Activated CD8-positive, alpha-beta memory T cell treated with anti-CD3 and anti-CD28 coated beads, Interleukin-2, amount 50 U/mL, for 24 hours (primary cell): Measurements from ENCODE around the gene COMMD6.

Source experiments
- DNase-seq: peaks from one replicate; pipeline ENCODE4 v3.0.0-alpha.2; 2020; ENCODE audit errors: extremely low read depth

Gene COMMD6

GRCh38 chr13:75530549-75530961 is 7.1 kb downstream of the COMMD6 start:
- no peak for DNase-seq

GRCh38 chr13:75521956-75522355 is 15.7 kb downstream of the COMMD6 start:
- DNase-seq = no peak

GRCh38 chr13:75518439-75519088 is 19.1 kb downstream of the COMMD6 start:
- no peak for DNase-seq

GRCh38 chr13:75514080-75514995 is 23.3 kb downstream of the COMMD6 start:
- no peak for DNase-seq

- DNase-seq = no peak
Measured at GRCh38 chr13:75513271-75513670, 24.4 kb downstream of the COMMD6 start.

GRCh38 chr13:75512253-75512652 is 25.4 kb downstream of the COMMD6 start:
- DNase-seq = no peak

- DNase-seq = no peak
Measured at GRCh38 chr13:75511051-75511625, 26.5 kb downstream of the COMMD6 start.

GRCh38 chr13:75508002-75508548 is 29.6 kb downstream of the COMMD6 start:
- DNase-seq = no peak

- DNase-seq = no peak
Measured at GRCh38 chr13:75507027-75508001, 30.3 kb downstream of the COMMD6 start.

GRCh38 chr13:75506018-75506417 is 31.6 kb downstream of the COMMD6 start:
- no peak for DNase-seq

- no peak for DNase-seq
Measured at GRCh38 chr13:75505327-75505726, 32.3 kb downstream of the COMMD6 start.

- no peak for DNase-seq
Measured at GRCh38 chr13:75495938-75496337, 41.7 kb downstream of the COMMD6 start.

- DNase-seq = no peak
Measured at GRCh38 chr13:75494491-75494890, 43.1 kb downstream of the COMMD6 start.

- DNase-seq = no peak
Measured at GRCh38 chr13:75493156-75493555, 44.5 kb downstream of the COMMD6 start.

GRCh38 chr13:75492389-75492788 is 45.3 kb downstream of the COMMD6 start:
- DNase-seq = no peak

- no peak for DNase-seq
Measured at GRCh38 chr13:75491376-75491775, 46.3 kb downstream of the COMMD6 start.

GRCh38 chr13:75489502-75490263 is 48.0 kb downstream of the COMMD6 start:
- no peak for DNase-seq

GRCh38 chr13:75486146-75487062 is 51.2 kb downstream of the COMMD6 start:
- no peak for DNase-seq

GRCh38 chr13:75485286-75486062 is 52.2 kb downstream of the COMMD6 start:
- no peak for DNase-seq
